Measurements from ENCODE around the gene PPRC1.

The PPRC1 gene

GRCh38 chr10:102117391-102118159 is 15.3 kb upstream of the PPRC1 start:
- DNase-seq (ENCODE audit: low read depth in 2 of 2): peak in 1 of 2 donors; percentile 19

GRCh38 chr10:102118867-102119266 is 14.0 kb upstream of the PPRC1 start:
- no peak for DNase-seq (ENCODE audit: low read depth in 2 of 2)

GRCh38 chr10:102119417-102120141 is 13.3 kb upstream of the PPRC1 start:
- DNase-seq (ENCODE audit: low read depth in 2 of 2): no peak

- peak in 1 of 2 donors; percentile 29 for DNase-seq (ENCODE audit: low read depth in 2 of 2)
These were observed 12.5 kb upstream of the PPRC1 start, which contains the start of gene LDB1 for GRCh38 chr10:102120142-102120990. TSS of gene LDB1 (minus strand) at chr10:102120368. CDS start at chr10:102120110, 258 bp downstream.

GRCh38 chr10:102120991-102121738 is 11.7 kb upstream of the PPRC1 start:
- DNase-seq (ENCODE audit: low read depth in 2 of 2): no peak

- DNase-seq (ENCODE audit: low read depth in 2 of 2): no peak
These were observed 11.0 kb upstream of the PPRC1 start for GRCh38 chr10:102121739-102122372.

GRCh38 chr10:102122450-102122849 is 10.4 kb upstream of the PPRC1 start:
- no peak for DNase-seq (ENCODE audit: low read depth in 2 of 2)

GRCh38 chr10:102123223-102123622 is 9.6 kb upstream of the PPRC1 start:
- no peak for DNase-seq (ENCODE audit: low read depth in 2 of 2)

GRCh38 chr10:102131286-102132170 is 1.3 kb upstream of the PPRC1 start:
- no peak for DNase-seq (ENCODE audit: low read depth in 2 of 2)

- DNase-seq (ENCODE audit: low read depth in 2 of 2): no peak
These were observed 662 bp upstream of the PPRC1 start for GRCh38 chr10:102132193-102132562.

- peak in 1 of 2 donors; percentile 58 for DNase-seq (ENCODE audit: low read depth in 2 of 2)
These were observed 744 bp downstream of the PPRC1 start for GRCh38 chr10:102133373-102134195.

GRCh38 chr10:102134416-102134815 is 1.6 kb downstream of the PPRC1 start:
- DNase-seq (ENCODE audit: low read depth in 2 of 2): no peak

GRCh38 chr10:102135956-102136526 is 3.2 kb downstream of the PPRC1 start:
- DNase-seq (ENCODE audit: low read depth in 2 of 2): no peak

GRCh38 chr10:102139281-102140110 is 6.7 kb downstream of the PPRC1 start:
- DNase-seq (ENCODE audit: low read depth in 2 of 2): no peak

- DNase-seq (ENCODE audit: low read depth in 2 of 2): no peak
These were observed 7.4 kb downstream of the PPRC1 start for GRCh38 chr10:102140218-102140617.

- DNase-seq (ENCODE audit: low read depth in 2 of 2): no peak
These were observed 8.2 kb downstream of the PPRC1 start for GRCh38 chr10:102140913-102141540.

- DNase-seq (ENCODE audit: low read depth in 2 of 2): no peak
These were observed 8.8 kb downstream of the PPRC1 start for GRCh38 chr10:102141583-102142107.

All from stimulated activated CD4-positive, alpha-beta T cell treated with anti-CD3 and anti-CD28 coated beads, Interleukin-1b, Interleukin-23, amount 100 ng/mL, for 1 hour (primary cell).